ENCODE data around the gene LYPD4.

Gene LYPD4

GRCh38 chr19:41844601-41845000, at the start of gene LYPD4:
LYPD4 (minus strand) TSS chr19:41844683; CDS start chr19:41839285, 5,398 bp downstream.
- no peak within 1 kb of the TSS for H3K4me3 ChIP-seq (ENCODE audit: low read depth, low read length)
- no peak for TF ChIP-seq CTCF (IDR thresholded peaks at IDR 0.05; ENCODE audit: insufficient read depth, low read depth, low read length, missing control alignments)

GRCh38 chr19:41893899-41894298, 49.4 kb upstream of the LYPD4 start:
- H3K4me3 ChIP-seq (ENCODE audit: low read depth, low read length) = no peak overlapping the region
- TF ChIP-seq CTCF (IDR thresholded peaks at IDR 0.05; ENCODE audit: insufficient read depth, low read depth, low read length, missing control alignments) = no peak
- DNase-seq (ENCODE audit: low read depth) = peak; percentile 50

More at GRCh38 chr19:41844601-41845000, at the start of gene LYPD4:
- peak; percentile 7 for DNase-seq (ENCODE audit: low read depth)

- DNase-seq (ENCODE audit: low read depth) = no peak
- H3K4me3 ChIP-seq (ENCODE audit: low read depth, low read length) = no peak overlapping the region
- TF ChIP-seq CTCF (IDR thresholded peaks at IDR 0.05; ENCODE audit: insufficient read depth, low read depth, low read length, missing control alignments) = no peak
Observed at GRCh38 chr19:41892173-41892902, 47.9 kb upstream of the LYPD4 start.

- no peak for DNase-seq (ENCODE audit: low read depth)
- TF ChIP-seq CTCF (IDR thresholded peaks at IDR 0.05; ENCODE audit: insufficient read depth, low read depth, low read length, missing control alignments) = no peak
- no peak overlapping the region for H3K4me3 ChIP-seq (ENCODE audit: low read depth, low read length)
Observed at GRCh38 chr19:41890936-41891335, 46.5 kb upstream of the LYPD4 start.

- no peak for TF ChIP-seq CTCF (IDR thresholded peaks at IDR 0.05; ENCODE audit: insufficient read depth, low read depth, low read length, missing control alignments)
- H3K4me3 ChIP-seq (ENCODE audit: low read depth, low read length) = no peak overlapping the region
- no peak for DNase-seq (ENCODE audit: low read depth)
Observed at GRCh38 chr19:41889896-41890295, 45.4 kb upstream of the LYPD4 start.

- DNase-seq (ENCODE audit: low read depth) = no peak
- no peak for TF ChIP-seq CTCF (IDR thresholded peaks at IDR 0.05; ENCODE audit: insufficient read depth, low read depth, low read length, missing control alignments)
- no peak overlapping the region for H3K4me3 ChIP-seq (ENCODE audit: low read depth, low read length)
Observed at GRCh38 chr19:41888926-41889325, 44.4 kb upstream of the LYPD4 start.

All from GM12865 (cell line).